HG03432 (cell line): Measurements from ENCODE around the gene KCND2.

Experiments used
- ATAC-seq: cut with Tn5 transposase; IDR thresholded peaks from one replicate; pipeline ENCODE4 v1.9.1; 2021; ENCODE audit warnings: mild to moderate bottlenecking, moderate library complexity; ENCODE audit not compliant: unreplicated experiment

The KCND2 gene

DNA sequence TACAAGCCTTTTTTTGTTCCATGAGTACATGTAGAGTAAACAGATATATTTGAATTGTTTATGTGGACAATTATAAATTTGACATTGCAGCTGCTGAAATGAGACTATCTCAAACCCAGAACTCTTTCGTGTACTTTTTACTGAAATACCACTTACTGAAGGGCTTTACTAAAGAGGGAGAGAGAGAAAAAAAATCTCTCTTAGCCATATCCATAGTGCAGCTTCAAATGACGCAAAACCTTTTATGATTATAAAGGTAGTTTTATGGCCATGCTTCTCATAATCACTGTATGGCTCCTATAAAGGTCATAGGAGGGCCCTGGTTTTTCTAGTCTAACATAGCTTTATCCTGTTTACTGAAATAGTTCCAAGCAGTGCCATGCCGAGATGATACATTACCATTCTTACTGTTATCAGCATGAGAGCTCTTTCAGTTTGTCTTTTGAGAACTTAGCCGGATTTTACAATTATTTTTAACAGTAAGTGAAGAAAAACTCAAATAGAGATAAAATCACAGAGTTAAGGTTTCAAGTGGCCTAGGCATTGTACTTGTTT, 35.1 kb downstream of the KCND2 start:
- no peak for ATAC-seq

- ATAC-seq, result no peak
Measured at GRCh38 chr7:120311028-120311788, 38.2 kb downstream of the KCND2 start.

- ATAC-seq, result peak; percentile 76
Measured at GRCh38 chr7:120320218-120320961, 47.4 kb downstream of the KCND2 start.

DNA sequence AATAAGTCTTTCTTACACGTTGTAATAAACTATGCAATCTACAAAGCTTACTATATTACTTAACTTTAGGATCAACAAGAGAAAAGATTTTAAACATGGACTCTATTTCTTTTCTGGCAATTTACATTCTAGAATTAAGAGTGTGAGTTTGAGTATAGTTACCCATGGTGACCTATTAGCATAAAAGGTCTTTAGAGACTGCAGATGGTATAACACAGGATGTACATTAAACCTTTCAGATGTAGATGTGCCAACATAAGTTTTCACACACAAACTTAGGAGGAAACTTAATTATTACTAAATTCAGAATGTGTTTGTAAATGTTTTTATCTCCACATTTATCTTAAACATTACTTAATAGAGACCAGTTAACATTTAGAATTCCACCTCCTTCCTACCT, 54.1 kb downstream of the KCND2 start:
- ATAC-seq, result no peak

GRCh38 chr7:120332433-120332832, 59.5 kb downstream of the KCND2 start:
- no peak for ATAC-seq

- peak; percentile 95 for ATAC-seq
Measured at GRCh38 chr7:120334475-120334874, 61.5 kb downstream of the KCND2 start.

- ATAC-seq, result peak; percentile 37
Measured at GRCh38 chr7:120337308-120337907, 64.4 kb downstream of the KCND2 start.

- no peak for ATAC-seq
Measured at GRCh38 chr7:120344276-120344675, 71.3 kb downstream of the KCND2 start.

- ATAC-seq, result no peak
Measured at GRCh38 chr7:120353171-120353570, 80.2 kb downstream of the KCND2 start.

DNA sequence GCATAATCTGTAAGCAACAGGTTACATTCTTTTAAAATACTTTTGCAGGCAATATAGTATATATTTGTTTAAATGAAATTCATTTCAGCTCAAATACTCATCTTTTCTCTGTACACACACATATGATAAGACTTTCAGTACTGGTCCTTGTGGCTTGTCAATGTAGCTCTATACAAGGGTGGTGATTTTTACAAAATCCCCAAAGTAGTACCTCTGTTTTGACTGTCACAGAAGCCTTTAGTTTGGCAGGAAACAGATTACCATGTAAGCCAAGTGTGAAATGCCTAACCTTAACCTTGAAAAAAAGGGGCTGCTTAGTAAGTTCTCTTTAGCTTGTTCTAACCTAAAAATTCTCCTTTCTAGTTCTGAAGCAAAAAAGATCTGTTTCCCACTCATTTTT, 87.9 kb downstream of the KCND2 start:
- peak; percentile 93 for ATAC-seq

GRCh38 chr7:120363414-120363813, 90.4 kb downstream of the KCND2 start:
- no peak for ATAC-seq

- peak; percentile 72 for ATAC-seq
Measured at GRCh38 chr7:120370954-120371353, 98.0 kb downstream of the KCND2 start.

DNA sequence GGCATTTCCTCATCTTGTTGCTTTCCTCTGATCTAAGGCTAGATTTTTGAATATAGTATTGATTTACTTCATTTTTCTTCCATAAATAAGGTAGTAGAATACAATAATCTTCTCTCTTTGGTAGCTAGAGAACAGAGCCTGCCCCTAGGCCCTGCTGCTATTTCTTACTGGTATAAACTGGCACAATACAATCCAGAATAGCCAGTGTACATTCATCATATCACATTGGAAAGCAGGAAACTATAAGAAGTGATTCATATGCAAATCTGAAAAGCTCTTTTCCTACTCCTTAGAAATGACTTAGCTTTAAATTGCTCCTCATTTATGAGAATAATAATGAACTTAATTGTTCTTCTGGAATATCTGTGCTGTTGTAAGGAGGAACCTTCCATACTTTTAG, 100.2 kb downstream of the KCND2 start:
- no peak for ATAC-seq

DNA sequence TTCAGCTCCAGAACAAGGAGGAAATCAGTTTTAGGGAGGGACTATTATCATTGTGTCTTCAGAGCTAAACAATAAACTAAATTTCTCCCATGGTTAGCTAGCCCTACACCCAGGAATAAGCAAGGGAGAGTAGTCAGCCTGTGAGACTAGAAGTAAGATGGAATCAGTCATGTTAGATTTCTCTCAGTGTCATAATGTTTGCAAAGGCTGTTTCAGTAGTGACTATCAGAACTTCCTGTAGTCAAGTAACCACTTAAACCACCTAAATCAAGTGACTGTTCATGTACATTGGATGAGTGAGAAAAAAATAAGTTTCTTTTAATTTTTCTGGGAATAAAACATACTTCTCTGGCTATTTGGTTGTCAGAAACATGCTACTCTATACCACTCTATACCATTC, 121.6 kb downstream of the KCND2 start:
- peak; percentile 39 for ATAC-seq

DNA sequence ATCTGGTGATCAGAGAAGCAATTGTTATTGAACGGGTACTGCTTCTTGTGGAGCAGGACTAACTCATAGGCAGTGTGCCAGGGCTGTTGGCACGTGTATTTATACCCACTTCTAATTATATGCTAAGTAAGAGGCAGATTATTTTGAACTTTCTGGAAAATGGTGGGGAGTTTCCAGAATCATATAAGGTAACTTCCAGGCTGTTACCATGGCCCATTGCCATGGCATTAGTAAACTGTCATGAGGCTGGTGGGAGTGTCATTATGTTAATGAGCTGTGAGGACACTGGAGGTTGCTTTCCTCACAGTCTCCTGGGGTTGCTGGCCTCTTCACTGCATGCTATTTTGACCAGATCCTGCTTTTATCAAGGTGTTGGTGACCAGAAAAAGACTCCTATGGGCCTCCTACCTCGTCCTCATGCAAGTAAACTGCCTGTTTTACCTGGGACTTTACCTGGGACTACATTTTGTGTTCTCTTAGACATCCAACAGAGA, 122.6 kb downstream of the KCND2 start:
- ATAC-seq, result peak; percentile 92

DNA sequence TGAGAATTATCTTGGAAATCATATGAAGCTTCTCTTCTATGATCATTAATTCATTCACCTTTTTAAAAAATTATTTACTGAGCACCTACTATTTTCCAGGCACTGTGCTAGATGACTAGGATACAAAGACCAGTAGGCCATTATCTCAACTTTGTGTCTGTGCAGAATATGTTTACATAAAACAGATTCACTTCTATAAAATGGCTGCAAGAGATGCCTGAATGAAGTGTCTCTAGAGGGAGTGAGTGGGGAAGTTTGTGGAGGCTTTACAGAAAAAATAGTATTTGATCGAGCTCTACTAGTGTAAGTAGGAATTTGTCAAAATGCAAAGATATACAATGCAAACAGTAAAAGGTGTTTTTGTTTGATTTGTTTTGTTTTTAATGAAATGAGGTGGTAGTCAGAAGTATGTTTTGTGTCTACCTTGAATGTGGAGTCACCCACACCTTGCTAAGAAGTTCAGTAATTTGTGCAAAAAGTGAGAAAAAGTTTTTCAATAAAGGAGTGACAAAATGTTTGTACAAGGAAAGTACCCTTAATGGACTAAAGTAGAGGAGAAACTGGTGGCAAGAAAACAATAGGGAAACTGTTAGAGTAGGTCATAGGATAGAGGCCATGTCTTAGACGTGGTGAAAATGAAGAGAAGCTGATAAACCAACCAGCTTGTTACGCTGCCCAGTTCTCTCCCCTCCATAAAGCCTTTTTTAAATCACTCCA, 125.5 kb downstream of the KCND2 start:
- ATAC-seq, result no peak

DNA sequence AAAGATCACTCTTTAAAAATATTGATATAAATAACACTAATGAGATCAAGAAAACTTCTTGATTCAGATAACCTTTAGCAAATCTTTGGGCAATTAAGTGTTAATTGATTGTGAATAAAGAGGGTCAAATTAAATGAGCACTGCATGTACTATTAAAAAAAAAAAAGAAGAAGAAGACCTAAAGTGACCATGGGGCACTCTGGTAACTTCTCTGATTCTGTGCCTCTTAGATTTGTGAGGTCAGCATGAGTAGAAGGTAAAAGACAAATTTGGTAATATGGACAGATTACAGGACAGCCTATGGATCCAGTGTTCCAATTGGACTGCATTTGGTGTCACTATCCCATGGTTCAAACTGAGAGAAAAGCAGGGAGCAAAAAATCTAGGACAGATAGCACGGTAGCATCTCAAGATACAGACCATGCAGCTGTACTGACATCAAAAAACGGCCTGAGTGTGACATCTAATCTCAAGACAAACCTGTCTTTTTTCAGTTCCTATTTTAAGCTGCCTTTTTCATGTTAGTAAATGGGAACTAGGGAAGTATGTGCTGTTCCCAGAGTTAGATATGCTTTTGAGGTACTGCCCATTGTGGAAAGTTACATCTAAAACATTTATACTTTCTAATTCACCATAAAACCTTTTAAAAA, 128.0 kb downstream of the KCND2 start:
- ATAC-seq, result peak; percentile 27

DNA sequence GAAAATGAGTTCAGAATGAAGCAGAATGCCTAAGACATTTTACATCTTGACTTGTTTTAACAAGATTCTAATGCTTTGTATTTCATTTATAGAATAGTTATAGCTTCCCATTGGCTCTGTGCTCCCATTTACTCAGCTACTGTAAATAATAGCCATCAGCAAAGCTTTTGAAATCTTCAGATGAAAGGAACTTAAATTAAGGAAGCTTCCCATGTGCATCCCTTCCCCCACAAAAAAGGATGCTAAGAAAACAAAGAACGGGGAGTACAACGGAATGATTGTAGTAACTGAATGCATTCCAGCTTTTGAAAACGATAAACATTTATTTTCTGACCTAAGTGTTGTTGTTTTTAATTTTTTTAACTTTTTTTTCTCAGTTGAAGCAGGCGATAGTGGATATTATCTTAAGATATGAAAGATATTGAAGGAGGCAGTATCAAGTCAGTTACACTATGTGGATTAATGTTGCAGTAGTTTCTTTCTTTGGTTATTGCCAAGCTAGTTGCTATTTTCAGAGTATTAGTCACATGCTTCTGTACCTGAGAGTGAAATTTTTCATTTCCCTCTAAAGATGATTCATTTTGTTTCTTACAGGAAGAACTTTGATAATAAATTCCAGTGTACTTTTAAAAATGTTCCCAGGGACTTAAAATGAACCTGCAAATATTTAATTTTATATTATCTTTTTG, 129.2 kb downstream of the KCND2 start:
- ATAC-seq, result peak; percentile 65

DNA sequence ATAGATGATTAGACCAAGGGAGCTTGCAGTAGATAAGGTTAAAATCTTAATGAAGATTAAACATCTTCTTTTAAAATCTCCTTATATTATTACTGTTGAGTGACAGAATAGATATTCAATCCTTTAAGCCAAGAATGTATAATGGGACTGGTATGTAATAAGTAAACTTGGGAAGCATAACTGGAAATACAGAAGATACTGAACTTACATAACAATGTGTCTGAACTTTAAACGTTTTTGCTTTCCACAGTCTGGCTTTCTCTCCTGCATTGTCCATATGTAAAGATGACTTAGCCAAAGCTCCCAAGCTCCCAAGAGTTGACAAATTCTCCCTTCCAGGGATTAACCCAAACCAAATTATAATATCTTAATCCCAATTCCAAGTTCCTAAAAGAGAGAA, 129.8 kb downstream of the KCND2 start:
- ATAC-seq, result no peak

GRCh38 chr7:120404042-120404441, 131.1 kb downstream of the KCND2 start:
- ATAC-seq, result peak; percentile 78
